HEK293T (cell line): ENCODE results near the gene TMEM43.

Experiments
- ARNT ChIP-seq: fragments of 450-650 bp; IDR thresholded peaks from 2 replicates; pipeline ENCODE4 v1.6.1; 2017; ENCODE audit warnings: mild to moderate bottlenecking
- BHLHE40 ChIP-seq: fragments of 450-650 bp; IDR thresholded peaks from 2 replicates; pipeline ENCODE4 v1.6.1; 2016; ENCODE audit warnings: mild to moderate bottlenecking, moderate library complexity, borderline replicate concordance
- CTBP1 ChIP-seq: fragments of 450-650 bp; IDR thresholded peaks from 2 replicates; pipeline ENCODE4 v1.6.1; 2016; ENCODE audit warnings: borderline replicate concordance
- ELF4 ChIP-seq: fragments of 450-650 bp; IDR thresholded peaks from 2 replicates; pipeline ENCODE4 v1.6.1; 2017; ENCODE audit warnings: antibody characterized with exemption
- FOXM1 ChIP-seq: fragments of 450-650 bp; IDR thresholded peaks from 2 replicates; pipeline ENCODE4 v1.6.1; 2017; ENCODE audit warnings: mild to moderate bottlenecking, borderline replicate concordance
- HDGF ChIP-seq: fragments of 450-650 bp; IDR thresholded peaks from 2 replicates; pipeline ENCODE4 v1.6.1; 2017; ENCODE audit warnings: antibody characterized with exemption, borderline replicate concordance
- L3MBTL2 ChIP-seq: fragments of 450-650 bp; conservative IDR thresholded peaks from 2 replicates; pipeline ENCODE4 v1.6.1; 2016; ENCODE audit warnings: mild to moderate bottlenecking
- NFRKB ChIP-seq: fragments of 450-650 bp; IDR thresholded peaks from 2 replicates; pipeline ENCODE4 v1.6.1; 2016; ENCODE audit warnings: mild to moderate bottlenecking, moderate library complexity
- SP1 ChIP-seq: fragments of 450-650 bp; IDR thresholded peaks from 2 replicates; pipeline ENCODE4 v1.6.1; 2017
- SUZ12 ChIP-seq: fragments of 450-650 bp; IDR thresholded peaks from 2 replicates; pipeline ENCODE4 v1.6.1; 2016; ENCODE audit warnings: mild to moderate bottlenecking
- TARDBP ChIP-seq: fragments of 450-650 bp; IDR thresholded peaks from 2 replicates; pipeline ENCODE4 v1.6.1; 2016
- TF ChIP-seq, protein P1 (sequence below): fragments of 450-650 bp; IDR thresholded peaks from 2 replicates; pipeline ENCODE4 v1.6.1; 2016

DNA sequence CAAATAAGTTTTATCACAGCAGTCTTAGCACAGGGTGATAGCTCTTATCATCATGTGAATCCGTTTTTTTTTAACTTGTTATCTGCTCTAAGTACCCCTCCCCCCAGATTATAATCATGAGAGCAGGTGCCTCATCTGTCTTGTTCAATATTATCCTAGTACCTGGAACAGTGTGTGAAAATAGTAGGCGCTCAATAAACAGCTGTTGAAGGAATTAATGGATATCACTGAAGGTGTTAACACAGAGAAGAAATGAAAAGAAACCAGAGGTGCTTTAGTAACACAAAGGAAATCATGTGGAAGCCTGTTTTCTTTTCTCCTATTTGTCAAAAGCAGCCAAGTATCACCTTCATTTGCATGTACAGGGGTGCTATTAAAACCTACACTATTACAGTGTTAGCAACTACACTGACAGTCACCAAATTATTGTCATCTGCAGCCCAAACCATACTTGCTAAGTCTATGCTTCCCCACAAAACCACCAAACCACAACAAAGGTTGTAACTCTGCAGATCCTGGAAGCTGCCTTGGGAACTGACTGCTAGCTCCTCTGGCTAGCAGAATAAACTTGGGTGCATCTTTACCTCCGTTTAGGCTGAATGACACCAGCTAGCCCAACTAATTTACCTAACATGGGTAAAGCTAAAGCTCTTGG lies 50.7 kb downstream of the TMEM43 start:
- TF ChIP-seq SP1 (no peak), L3MBTL2 (no peak), CTBP1 (no peak), FOXM1 (no peak), BHLHE40 (no peak), ELF4 (no peak), TARDBP (no peak), SUZ12 (no peak), HDGF (no peak), ARNT (no peak), NFRKB (no peak)
- TF ChIP-seq, protein P1, sequence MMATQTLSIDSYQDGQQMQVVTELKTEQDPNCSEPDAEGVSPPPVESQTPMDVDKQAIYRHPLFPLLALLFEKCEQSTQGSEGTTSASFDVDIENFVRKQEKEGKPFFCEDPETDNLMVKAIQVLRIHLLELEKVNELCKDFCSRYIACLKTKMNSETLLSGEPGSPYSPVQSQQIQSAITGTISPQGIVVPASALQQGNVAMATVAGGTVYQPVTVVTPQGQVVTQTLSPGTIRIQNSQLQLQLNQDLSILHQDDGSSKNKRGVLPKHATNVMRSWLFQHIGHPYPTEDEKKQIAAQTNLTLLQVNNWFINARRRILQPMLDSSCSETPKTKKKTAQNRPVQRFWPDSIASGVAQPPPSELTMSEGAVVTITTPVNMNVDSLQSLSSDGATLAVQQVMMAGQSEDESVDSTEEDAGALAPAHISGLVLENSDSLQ: no peak
